ENCODE data around the gene BLMH.

GRCh38 chr17:30238387-30239088, 53.2 kb downstream of the BLMH start:
- TF ChIP-seq CTCF (IDR thresholded peaks at IDR 0.05) (no peak), EP300 (IDR thresholded peaks at IDR 0.05) (no peak)

Data from suprapubic skin (tissue), 3 donors.